ENCODE results near the gene IL31. TPM values are rescaled to one million over a fixed set of nuclear protein-coding genes. Genes with fewer than 3 reads are reported as not detected.

Gene IL31
- total RNA-seq, 6 experiments from 2014 or later: not detected

- TF ChIP-seq POLR2A (IDR thresholded peaks at IDR 0.05) (no peak), CTCF (IDR thresholded peaks at IDR 0.05) (no peak)
- no peak overlapping the region for H3K27ac ChIP-seq
- no peak for DNase-seq
- H3K4me3 ChIP-seq: no peak overlapping the region
- H3K36me3 ChIP-seq: no peaks in the 10 kb centered on the region
- ATAC-seq: no peak
- intact Hi-C loops (cut with DNase I): no loop called here
- H3K27me3 ChIP-seq: peaks cover 0 to 9% of the 10 kb centered on the region in 2 donors
- H3K9me3 ChIP-seq: no peaks in the 10 kb centered on the region
- peaks cover 0 to 16% (median 0%) of the 10 kb centered on the region in 4 donors for H3K4me1 ChIP-seq
- 94% methylated on average over 3 of the region's 5 CpGs for WGBS (ENCODE audit: insufficient coverage, low coverage, low lambda C conversion rate, missing lambda C conversion rate)
Measured at GRCh38 chr12:122201381-122201780, 27.4 kb upstream of the IL31 start.

GRCh38 chr12:122200541-122201175 lies 26.6 kb upstream of the IL31 start:
- no peak for ATAC-seq

DNA sequence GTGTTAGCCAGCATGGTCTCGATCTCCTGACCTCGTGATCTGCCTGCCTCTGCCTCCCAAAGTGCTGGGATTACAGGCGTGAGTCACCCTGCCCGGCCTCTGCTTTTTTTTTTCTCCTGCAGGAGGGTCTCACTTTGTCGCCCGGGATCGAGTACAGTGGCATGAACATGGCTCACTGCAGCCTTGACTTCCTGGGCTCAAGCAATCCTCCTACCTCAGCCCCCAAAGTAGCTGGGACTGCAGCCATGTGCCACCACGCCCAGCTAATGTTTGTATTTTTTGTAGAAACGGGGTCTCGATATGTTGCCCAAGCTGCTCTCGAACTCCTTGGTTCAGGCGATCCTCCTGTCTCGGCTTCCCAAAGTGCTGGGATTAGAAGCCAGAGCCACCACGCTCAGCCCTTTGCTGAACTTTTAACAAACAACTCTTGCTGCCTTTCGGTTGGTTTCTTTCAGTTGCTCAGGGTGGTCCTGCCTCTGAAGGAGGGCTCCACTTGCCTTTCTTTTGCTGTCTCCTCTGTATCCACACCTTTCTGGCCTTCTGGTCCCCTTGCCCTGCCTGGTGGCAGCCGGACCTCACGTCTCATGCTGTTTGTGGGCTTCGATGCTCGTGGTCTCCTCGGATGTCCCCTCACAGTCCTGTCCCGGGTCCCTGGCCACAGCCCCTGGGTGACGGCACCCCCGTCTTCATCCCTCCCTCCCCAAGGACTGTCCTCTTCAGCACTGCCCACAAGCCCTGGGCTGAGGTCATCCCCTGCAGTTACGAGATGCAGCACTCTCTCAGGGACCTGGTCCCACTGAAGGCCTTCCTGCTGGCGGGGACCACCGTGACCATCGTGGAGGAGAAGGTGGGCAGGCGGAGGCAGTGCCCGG lies 25.7 kb upstream of the IL31 start:
- intact Hi-C loops (cut with DNase I): loop anchor here (5.0 to 10.0 kb wide), 2 partner anchors 55 to 62 kb away; no protein-coding TSS in a partner anchor
- 71% methylated on average over 17 of the region's 29 CpGs for WGBS (ENCODE audit: insufficient coverage, low coverage, low lambda C conversion rate, missing lambda C conversion rate)
- ATAC-seq: no peak

More at GRCh38 chr12:122200541-122201175, 26.6 kb upstream of the IL31 start:
- H3K4me3 ChIP-seq: no peak overlapping the region
- intact Hi-C loops (cut with DNase I): no loop called here
- H3K4me1 ChIP-seq: peaks cover 0 to 16% (median 0%) of the 10 kb centered on the region in 4 donors
- TF ChIP-seq POLR2A (IDR thresholded peaks at IDR 0.05): no peak
- TF ChIP-seq CTCF (IDR thresholded peaks at IDR 0.05): no peak
- H3K9me3 ChIP-seq: no peaks in the 10 kb centered on the region
- peaks cover 0 to 9% of the 10 kb centered on the region in 2 donors for H3K27me3 ChIP-seq
- no peaks in the 10 kb centered on the region for H3K36me3 ChIP-seq
- WGBS (ENCODE audit: insufficient coverage, low coverage, low lambda C conversion rate, missing lambda C conversion rate): no CpG with 5 or more reads among the region's 24 CpGs
- DNase-seq: no peak
- no peak overlapping the region for H3K27ac ChIP-seq

GRCh38 chr12:122197612-122197966 lies 23.6 kb upstream of the IL31 start:
- intact Hi-C loops (cut with DNase I): loop anchor here (5.0 to 10.0 kb wide), 2 partner anchors 53 to 60 kb away; no protein-coding TSS in a partner anchor
- Histone ChIP-seq H3K27ac (no peak overlapping the region), H3K36me3 (no peaks in the 10 kb centered on the region), H3K4me3 (no peak overlapping the region), H3K9me3 (no peaks in the 10 kb centered on the region), H3K27me3 (peaks cover 0 to under 1% of the 10 kb centered on the region in 2 donors), H3K4me1 (no peaks in the 10 kb centered on the region)
- DNase-seq (no peak), ATAC-seq (no peak)
- TF ChIP-seq POLR2A (IDR thresholded peaks at IDR 0.05) (no peak), CTCF (IDR thresholded peaks at IDR 0.05) (no peak)
- 44% methylated on average over 1 of the region's 1 CpG for WGBS (ENCODE audit: insufficient coverage, low coverage, low lambda C conversion rate, missing lambda C conversion rate)

More for the DNA sequence above, 25.7 kb upstream of the IL31 start:
- DNase-seq: no peak
- no peak for TF ChIP-seq POLR2A (IDR thresholded peaks at IDR 0.05)
- no peak for TF ChIP-seq CTCF (IDR thresholded peaks at IDR 0.05)
- Histone ChIP-seq H3K27me3 (peaks cover 0 to 9% of the 10 kb centered on the region in 2 donors), H3K27ac (no peak overlapping the region), H3K4me3 (no peak overlapping the region), H3K9me3 (no peaks in the 10 kb centered on the region), H3K36me3 (no peaks in the 10 kb centered on the region), H3K4me1 (peaks cover 0 to 16% (median 0%) of the 10 kb centered on the region in 4 donors)
